Activated T-helper 1 cell treated with anti-CD3 and anti-CD28 coated beads, Interleukin-12 subunit alpha, Interleukin-12 subunit beta, Interleukin-2, Interleukin-4 antibody, amounts not matched to agents 30 ng/mL and 10 ng/mL and 1 ng/mL, durations not matched to agents 14 hours and 24 hours and 36 hours (primary cell): ENCODE data around the gene CRELD2. TPM values are rescaled to one million over a fixed set of nuclear protein-coding genes. Genes with fewer than 3 reads are reported as not detected.

ENCODE experiments used
- DNase-seq: peaks from one replicate; pipeline ENCODE4 v3.0.0; 2021; ENCODE audit warnings: low spot score
- H3K27ac Mint-ChIP-seq: one replicate; pipeline ENCODE4 v1.8.0; 2021; ENCODE audit warnings: mild to moderate bottlenecking, mixed read lengths
- H3K27me3 Mint-ChIP-seq: one replicate; pipeline ENCODE4 v1.8.0; 2022; ENCODE audit warnings: mild to moderate bottlenecking, moderate library complexity, mixed read lengths; ENCODE audit not compliant: insufficient read depth
- H3K36me3 Mint-ChIP-seq: one replicate; pipeline ENCODE4 v1.8.0; 2021; ENCODE audit warnings: low read depth, mixed read lengths
- H3K4me1 Mint-ChIP-seq: one replicate; pipeline ENCODE4 v1.8.0; 2021; ENCODE audit warnings: low read depth, mixed read lengths
- H3K4me3 Mint-ChIP-seq: one replicate; pipeline ENCODE4 v1.8.0; 2021; ENCODE audit warnings: mild to moderate bottlenecking, moderate library complexity, mixed read lengths
- H3K9me3 Mint-ChIP-seq: one replicate; pipeline ENCODE4 v1.8.0; 2021; ENCODE audit warnings: mixed read lengths
- intact Hi-C: fragments of 100-400 bp; cut with micrococcal nuclease; formaldehyde crosslinking; loops from one replicate; pipeline ENCODE4 v1.15.1; 2024
- total RNA-seq: library from RNA; stranded (reverse); gene quantifications from 2 replicates; pipeline ENCODE4 v1.2.3, GENCODE V29; 2022

Gene CRELD2
- total RNA-seq, 1 donor from 2014 or later: 51.0 TPM

- Mint-ChIP-seq H3K27me3 (no peaks in the 10 kb centered on the region), H3K9me3 (no peaks in the 10 kb centered on the region), H3K27ac (peak overlapping the region; percentile 63), H3K36me3 (peaks cover 10% of the 10 kb centered on the region), H3K4me1 (peaks cover 15% of the 10 kb centered on the region), H3K4me3 (peak overlapping the region; percentile 60)
- intact Hi-C loops: no loop called here
- no peak for DNase-seq
Measured at GRCh38 chr22:49957826-49958365, 39.5 kb downstream of the CRELD2 start.

- peaks cover 15% of the 10 kb centered on the region for H3K36me3 Mint-ChIP-seq
- H3K4me1 Mint-ChIP-seq: peaks cover 15% of the 10 kb centered on the region
- peak overlapping the region; percentile 86 for H3K4me3 Mint-ChIP-seq
- peak overlapping the region; percentile 63 for H3K27ac Mint-ChIP-seq
- intact Hi-C loops: no loop called here
- H3K27me3 Mint-ChIP-seq: no peaks in the 10 kb centered on the region
- no peaks in the 10 kb centered on the region for H3K9me3 Mint-ChIP-seq
- no peak for DNase-seq
Measured at GRCh38 chr22:49958366-49958921, 40.0 kb downstream of the CRELD2 start.

GRCh38 chr22:49958931-49959781, 40.7 kb downstream of the CRELD2 start:
- DNase-seq: no peak
- intact Hi-C loops: no loop called here
- Mint-ChIP-seq H3K36me3 (peaks cover 22% of the 10 kb centered on the region), H3K4me1 (peaks cover 22% of the 10 kb centered on the region), H3K27ac (peak overlapping the region; percentile 92), H3K9me3 (no peaks in the 10 kb centered on the region), H3K4me3 (peak overlapping the region; percentile 86), H3K27me3 (no peaks in the 10 kb centered on the region)

- no peak for DNase-seq
- Mint-ChIP-seq H3K27me3 (no peaks in the 10 kb centered on the region), H3K4me3 (peak overlapping the region; percentile 86), H3K36me3 (peaks cover 27% of the 10 kb centered on the region), H3K9me3 (no peaks in the 10 kb centered on the region), H3K27ac (peak overlapping the region; percentile 92), H3K4me1 (peaks cover 26% of the 10 kb centered on the region)
- intact Hi-C loops: loop anchor here (1.0 to 10.0 kb wide), 3 partner anchors 23 to 575 kb away; partner anchors contain the start of gene TYMP
Measured at GRCh38 chr22:49959782-49960158, 41.3 kb downstream of the CRELD2 start.

- DNase-seq: peak; percentile 93
- peak within 1 kb of the TSS; percentile 90 for H3K4me3 Mint-ChIP-seq
- H3K27ac Mint-ChIP-seq: peak within 1 kb of the TSS; percentile 95
- peaks cover 26% of the 10 kb centered on the region for H3K4me1 Mint-ChIP-seq
- H3K27me3 Mint-ChIP-seq: no peaks in the 10 kb centered on the region
- H3K9me3 Mint-ChIP-seq: no peaks in the 10 kb centered on the region
- H3K36me3 Mint-ChIP-seq: peaks cover 29% of the 10 kb centered on the region
- intact Hi-C loops: loop anchor here (1.0 to 10.0 kb wide), 3 partner anchors 24 to 574 kb away; partner anchors contain the start of gene TYMP
Measured at GRCh38 chr22:49960159-49961004, 41.9 kb downstream of the CRELD2 start, which contains the start of gene PIM3. Gene PIM3, plus strand, starts transcription at chr22:49960772. Its CDS starts 176 bp downstream, at chr22:49960948.

- H3K27me3 Mint-ChIP-seq: no peaks in the 10 kb centered on the region
- H3K36me3 Mint-ChIP-seq: peaks cover 29% of the 10 kb centered on the region
- peak overlapping the region; percentile 95 for H3K27ac Mint-ChIP-seq
- H3K4me1 Mint-ChIP-seq: peaks cover 26% of the 10 kb centered on the region
- peak; percentile 38 for DNase-seq
- no peaks in the 10 kb centered on the region for H3K9me3 Mint-ChIP-seq
- H3K4me3 Mint-ChIP-seq: peak overlapping the region; percentile 90
- intact Hi-C loops: loop anchor here (5.0 to 10.0 kb wide), 2 partner anchors 34 to 574 kb away; partner anchors contain the start of gene TYMP
Measured at GRCh38 chr22:49961005-49961600, 42.7 kb downstream of the CRELD2 start.

GRCh38 chr22:49961601-49962011, 43.2 kb downstream of the CRELD2 start:
- intact Hi-C loops: loop anchor here (1.0 to 10.0 kb wide), 4 partner anchors 15 to 573 kb away; partner anchors contain the start of gene TYMP
- no peak for DNase-seq
- peaks cover 29% of the 10 kb centered on the region for H3K36me3 Mint-ChIP-seq
- no peaks in the 10 kb centered on the region for H3K27me3 Mint-ChIP-seq
- H3K4me1 Mint-ChIP-seq: peaks cover 26% of the 10 kb centered on the region
- peak overlapping the region; percentile 90 for H3K4me3 Mint-ChIP-seq
- no peaks in the 10 kb centered on the region for H3K9me3 Mint-ChIP-seq
- peak overlapping the region; percentile 95 for H3K27ac Mint-ChIP-seq

GRCh38 chr22:49962012-49962750, 43.7 kb downstream of the CRELD2 start:
- H3K4me1 Mint-ChIP-seq: peaks cover 27% of the 10 kb centered on the region
- no peaks in the 10 kb centered on the region for H3K9me3 Mint-ChIP-seq
- DNase-seq: peak; percentile 72
- peak overlapping the region; percentile 90 for H3K4me3 Mint-ChIP-seq
- intact Hi-C loops: loop anchor here (1.0 to 10.0 kb wide), 4 partner anchors 15 to 573 kb away; partner anchors contain the start of gene TYMP
- no peaks in the 10 kb centered on the region for H3K27me3 Mint-ChIP-seq
- H3K27ac Mint-ChIP-seq: peak overlapping the region; percentile 95
- H3K36me3 Mint-ChIP-seq: peaks cover 29% of the 10 kb centered on the region

GRCh38 chr22:49962751-49963646, 44.6 kb downstream of the CRELD2 start:
- Mint-ChIP-seq H3K9me3 (no peaks in the 10 kb centered on the region), H3K36me3 (peaks cover 29% of the 10 kb centered on the region), H3K27me3 (no peaks in the 10 kb centered on the region), H3K27ac (peak overlapping the region; percentile 84), H3K4me1 (peaks cover 32% of the 10 kb centered on the region), H3K4me3 (peak overlapping the region; percentile 88)
- DNase-seq: no peak
- intact Hi-C loops: loop anchor here (1.0 to 10.0 kb wide), 4 partner anchors 14 to 572 kb away; partner anchors contain the start of gene TYMP

- no peak for DNase-seq
- intact Hi-C loops: loop anchor here (2.0 to 10.0 kb wide), 3 partner anchors 13 to 571 kb away; partner anchors contain the start of gene TYMP
- Mint-ChIP-seq H3K36me3 (peaks cover 29% of the 10 kb centered on the region), H3K4me1 (peaks cover 31% of the 10 kb centered on the region), H3K27me3 (no peaks in the 10 kb centered on the region), H3K27ac (peak overlapping the region; percentile 84), H3K4me3 (peak overlapping the region; percentile 88), H3K9me3 (no peaks in the 10 kb centered on the region)
Measured at GRCh38 chr22:49963647-49964026, 45.2 kb downstream of the CRELD2 start.
